ENCODE results near the gene SLC26A1.

GRCh38 chr4:962231-963208 is 30.7 kb downstream of the SLC26A1 start:
- TF ChIP-seq POLR2A (IDR thresholded peaks at IDR 0.05; ENCODE audit: low read depth, low read length) (no peak), POLR2AphosphoS5 (IDR thresholded peaks at IDR 0.05; ENCODE audit: low read depth, low read length) (no peak), TAF1 (IDR thresholded peaks at IDR 0.05; ENCODE audit: borderline replicate concordance, low read depth, low read length) (no peak)
